NCI-H1930 (cell line): ENCODE results near the gene BDKRB1.

ENCODE experiments used
- DNase-seq, 2 experiments: peaks; one replicate each; lab custom pipeline; 2025; lab: John Stamatoyannopoulos, UW

The BDKRB1 gene

DNA sequence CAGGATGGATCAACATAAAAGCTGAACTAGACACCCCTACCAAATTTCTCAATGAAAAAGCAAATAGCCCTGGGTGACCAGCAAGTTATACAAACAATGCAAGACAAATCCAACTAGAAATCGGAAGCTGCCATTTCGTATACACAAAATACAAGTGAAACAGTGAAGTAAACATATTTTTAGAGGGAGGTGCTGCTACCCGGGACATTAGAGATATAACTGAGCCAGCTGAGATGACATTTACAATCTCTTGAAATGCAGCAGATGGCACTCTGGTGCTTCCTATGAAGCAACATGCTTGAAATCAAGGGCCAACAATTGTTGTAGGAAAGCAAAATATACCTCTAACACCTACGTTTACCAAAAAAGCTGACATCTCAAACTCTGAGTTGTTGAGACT, 25.5 kb downstream of the BDKRB1 start:
- no peak for DNase-seq

DNA sequence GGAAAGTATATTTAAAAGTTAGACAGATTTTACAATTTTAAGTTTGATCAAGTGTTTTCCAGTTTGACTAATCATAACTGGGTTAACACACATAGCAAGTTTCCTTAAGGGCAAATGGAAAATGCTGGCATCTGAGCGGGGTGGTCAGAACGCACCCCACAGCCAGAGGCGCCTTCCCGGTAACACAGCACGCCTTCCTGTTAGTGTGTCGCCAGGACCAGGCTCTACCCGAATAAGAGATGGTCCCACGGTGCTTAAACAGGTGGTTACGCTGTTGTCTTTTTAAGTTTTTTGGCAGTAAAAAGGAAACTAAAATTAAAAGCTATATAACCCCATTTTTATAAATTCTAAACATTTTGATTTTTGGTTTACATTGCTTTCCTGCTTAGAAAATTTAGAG, 28.0 kb downstream of the BDKRB1 start:
- no peak for DNase-seq

DNA sequence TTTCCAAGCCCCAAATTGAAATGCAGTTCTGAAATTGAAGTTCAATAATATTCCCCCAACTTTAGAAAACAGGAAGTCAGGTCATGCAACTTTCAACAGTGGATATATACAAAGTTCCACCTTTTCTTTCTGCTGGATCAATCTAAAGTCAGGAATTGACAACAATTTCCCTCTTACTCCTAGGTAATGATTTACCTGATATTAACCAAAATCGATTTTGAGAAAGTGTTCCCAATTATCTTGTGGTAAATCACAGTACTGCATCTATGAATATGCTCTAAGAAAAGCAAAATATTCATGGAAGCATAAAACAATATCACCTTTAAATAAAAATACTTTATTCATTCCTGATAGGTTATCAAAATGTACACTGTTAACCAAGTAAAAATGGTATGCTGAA, 28.4 kb downstream of the BDKRB1 start:
- DNase-seq = no peak

DNA sequence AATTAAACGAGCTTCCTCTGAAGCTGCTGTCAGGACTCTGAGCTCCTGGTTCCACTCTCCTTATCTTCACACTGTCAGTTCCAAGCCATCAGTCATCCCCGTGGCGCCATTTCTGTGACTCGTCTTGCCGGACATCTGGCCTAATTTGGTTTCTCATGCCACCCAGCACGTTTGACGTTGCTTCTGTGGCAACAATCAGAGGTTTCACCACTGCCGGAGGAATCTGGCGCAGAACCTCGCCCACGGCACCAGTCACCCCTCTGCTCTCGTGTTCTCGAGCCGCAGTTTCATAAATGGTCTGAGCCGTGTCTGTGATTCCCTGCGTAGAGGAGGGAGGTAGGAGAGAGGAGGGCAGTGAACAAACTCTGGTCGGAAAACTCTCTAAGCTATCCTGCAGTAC, 29.7 kb downstream of the BDKRB1 start:
- no peak for DNase-seq

DNA sequence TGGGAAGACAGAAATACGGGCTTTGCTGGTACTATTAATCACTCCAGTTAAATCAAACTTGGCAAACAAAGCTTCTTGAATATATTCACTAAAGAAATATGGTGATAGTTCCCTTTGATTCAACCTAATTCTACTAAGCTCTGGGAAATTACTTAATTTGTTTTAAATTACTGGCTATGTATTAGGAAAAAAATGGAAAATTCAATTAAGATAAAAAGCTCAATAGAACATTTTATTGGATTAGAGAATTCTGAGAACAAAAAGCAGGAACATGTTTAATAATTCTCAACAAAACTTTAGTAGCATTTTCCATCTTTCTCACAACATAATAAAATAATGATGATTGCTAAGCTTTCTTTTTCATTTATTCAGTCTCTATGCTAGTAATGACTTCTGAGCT, 30.2 kb downstream of the BDKRB1 start:
- DNase-seq = no peak

DNA sequence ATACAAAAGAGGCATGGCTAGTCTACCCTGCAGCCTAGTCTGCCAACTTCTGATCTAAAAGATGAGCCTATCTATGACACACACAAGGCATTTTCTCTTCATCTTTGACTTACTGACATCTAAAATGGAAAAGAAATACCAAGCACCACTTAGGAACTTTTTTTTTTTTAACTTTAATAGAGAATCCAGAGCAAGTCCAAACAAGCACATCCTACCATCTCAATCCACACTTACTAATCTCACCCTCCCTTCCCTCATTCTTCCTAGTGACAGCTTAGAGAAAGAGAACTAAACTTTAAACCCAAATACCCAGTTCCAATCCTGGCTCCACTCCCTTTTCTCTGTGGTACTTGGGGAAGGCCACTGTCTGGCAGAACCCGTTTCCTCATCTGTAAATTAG, 31.8 kb downstream of the BDKRB1 start:
- no peak for DNase-seq

DNA sequence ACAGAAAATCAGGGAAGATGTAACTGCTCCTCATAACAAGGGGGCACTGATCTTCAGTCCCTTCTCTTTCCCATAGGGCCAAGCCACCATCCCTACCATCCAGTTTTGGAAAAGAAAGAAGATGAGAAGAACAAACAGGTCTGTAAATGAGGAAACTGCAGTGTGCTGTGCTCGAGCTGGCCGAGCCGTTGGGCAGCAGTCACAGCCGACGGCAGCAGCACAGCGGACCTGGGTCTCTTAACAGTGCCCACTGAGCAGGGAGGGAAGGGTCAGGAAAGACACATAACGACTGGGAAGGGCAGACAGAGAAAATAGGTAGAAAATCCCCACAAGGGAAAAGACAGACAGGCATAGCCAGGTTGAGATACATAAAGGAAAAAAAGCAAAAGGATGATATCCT, 38.2 kb downstream of the BDKRB1 start:
- no peak for DNase-seq

DNA sequence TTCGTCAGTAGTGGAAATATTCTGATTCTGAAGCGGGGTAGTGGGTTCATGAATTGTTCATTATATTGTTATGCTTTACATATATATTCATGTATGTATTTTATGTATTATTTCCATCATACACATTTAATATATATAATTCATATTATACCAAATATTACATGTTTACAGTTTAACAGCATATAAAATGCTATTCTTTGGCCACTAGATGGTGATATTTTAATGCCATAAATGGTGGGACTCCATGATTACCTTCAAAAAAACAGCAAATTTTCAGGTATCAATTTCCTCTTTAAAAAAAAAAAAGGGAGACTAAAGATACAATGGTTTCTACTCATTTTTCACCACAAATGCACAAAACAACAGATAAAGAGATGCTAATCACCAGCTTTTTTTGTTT, 41.0 kb downstream of the BDKRB1 start:
- DNase-seq = no peak

DNA sequence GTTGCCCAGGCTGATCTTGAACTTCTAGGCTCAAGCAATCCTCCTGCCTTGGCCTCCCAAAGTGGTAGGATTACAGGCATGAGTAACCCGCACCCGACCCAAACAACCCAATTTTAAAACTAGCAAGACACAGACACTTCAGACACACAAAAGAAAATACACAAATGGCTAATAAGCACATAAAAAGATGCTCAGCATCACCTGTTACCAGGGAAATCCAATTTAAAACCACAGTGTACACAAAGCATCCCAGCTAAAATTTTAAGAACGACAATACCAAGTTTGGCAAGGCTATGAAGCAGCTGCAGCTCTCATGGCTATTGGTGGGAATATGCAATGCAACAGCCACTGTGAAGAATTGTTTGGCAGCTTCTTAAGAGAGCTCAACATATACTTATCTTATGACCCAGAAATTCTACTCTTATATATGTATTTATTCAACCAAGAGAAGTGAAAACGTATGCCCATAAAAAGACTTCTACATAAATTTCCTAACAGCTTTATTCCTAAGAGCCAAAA, 42.0 kb downstream of the BDKRB1 start:
- no peak for DNase-seq

DNA sequence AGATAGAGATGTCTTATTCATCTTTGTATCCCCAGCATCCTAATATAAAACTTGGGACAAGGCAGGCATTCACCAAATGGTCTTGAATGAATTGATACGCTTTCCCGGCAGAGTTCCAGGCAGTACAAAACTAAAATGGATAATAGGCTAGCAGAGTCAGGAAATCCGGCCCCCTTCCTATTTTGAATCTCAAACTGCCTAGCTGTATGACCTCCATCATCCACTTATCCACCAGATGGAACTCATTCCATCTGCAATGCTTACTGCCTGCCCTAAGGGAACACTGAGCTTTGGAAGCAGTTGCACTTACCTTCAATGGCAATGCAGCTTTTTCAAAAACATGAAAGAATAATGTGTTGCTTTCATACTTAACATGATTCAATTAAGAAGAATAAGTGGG, 43.4 kb downstream of the BDKRB1 start:
- DNase-seq = no peak

DNA sequence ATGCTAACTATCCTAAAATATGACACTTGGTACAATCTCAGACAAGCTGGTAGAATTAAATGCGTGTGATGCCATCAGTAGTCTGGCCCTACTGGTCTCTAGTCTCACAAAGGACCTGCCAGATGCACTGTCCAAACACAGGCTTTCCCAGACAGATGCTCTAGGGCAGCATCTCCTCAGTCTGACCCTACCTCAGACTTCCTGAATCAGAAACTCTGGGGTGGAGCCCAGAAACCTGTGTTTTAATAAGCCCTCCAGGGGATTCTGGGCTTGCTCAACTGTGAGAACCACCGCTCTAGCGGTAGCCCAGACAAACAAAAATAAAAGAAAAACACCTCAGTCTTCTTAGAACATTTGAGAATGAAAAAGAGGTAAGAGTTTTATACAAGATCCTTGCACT, 48.0 kb downstream of the BDKRB1 start:
- DNase-seq = no peak

DNA sequence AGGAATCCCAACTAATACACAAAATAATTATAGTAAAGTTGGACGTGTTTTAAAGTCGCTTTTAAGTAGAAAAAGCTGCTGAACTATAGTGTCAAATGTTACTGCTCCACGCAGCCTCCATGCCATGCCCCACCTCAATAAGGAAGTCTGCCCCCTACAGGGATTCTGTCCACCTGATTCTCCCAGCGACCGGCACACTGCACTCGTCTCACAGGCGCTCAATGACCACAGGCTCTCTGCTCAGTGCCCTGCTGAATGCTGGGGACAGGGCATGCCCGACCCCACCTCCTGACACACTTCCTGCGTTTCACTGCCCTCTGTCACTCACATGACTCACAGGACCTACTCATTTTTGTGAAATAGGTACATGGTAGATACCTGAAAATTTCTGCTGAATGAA, 48.9 kb downstream of the BDKRB1 start:
- DNase-seq = peak in 1 of 2 experiments; percentile 17

DNA sequence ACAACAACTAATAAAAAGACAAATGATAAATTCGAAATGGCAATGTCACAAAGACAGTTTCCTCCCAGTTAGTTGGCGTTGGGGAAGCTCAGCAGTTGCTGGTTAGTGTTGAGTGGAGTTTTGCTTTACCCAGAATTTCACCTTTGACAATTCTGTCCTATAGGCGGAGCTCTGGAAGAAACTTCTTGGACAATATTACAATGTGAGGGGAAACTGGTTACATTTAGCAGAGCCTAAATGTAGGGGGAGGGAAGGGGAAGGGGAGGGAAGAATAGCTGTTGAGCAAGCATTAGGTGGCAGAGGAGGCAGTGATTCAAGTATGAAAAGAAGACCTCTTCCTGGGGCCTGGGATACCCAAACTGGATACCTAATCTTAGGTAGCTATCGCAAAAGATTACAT, 51.4 kb downstream of the BDKRB1 start:
- DNase-seq = no peak

DNA sequence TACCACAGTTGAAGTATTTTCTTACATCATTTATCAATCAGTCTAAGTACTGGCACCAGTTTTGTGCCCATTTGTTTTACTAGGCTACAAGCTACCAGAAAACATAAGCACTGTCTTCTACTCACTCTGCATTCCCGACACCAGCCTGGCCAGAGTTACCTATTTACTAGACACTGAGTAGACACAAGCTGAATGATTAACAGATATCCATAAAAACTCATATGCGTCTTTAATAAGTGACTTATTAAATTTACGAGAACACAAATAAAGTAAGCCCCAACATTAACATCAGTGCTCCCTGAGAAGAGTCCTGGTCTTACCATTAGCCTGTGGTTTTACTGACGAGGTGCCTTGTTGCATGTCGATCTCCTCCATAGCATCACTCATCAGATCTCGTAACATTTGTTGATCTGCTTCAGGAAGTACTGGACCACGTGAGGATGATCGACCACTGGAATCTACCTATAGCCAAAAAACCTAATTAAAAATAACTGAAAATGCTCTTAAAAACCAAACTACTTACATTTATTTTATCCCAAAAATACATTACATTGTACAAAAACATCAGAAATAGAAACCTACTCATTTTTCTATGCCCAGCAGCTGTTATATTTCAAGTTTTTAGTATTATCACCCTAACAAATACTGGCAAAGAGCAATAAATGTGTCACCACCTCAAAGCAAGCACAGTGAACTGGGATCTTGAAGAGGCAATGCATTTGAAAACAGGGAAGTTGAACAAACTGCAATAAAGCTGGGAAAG, 53.3 kb downstream of the BDKRB1 start:
- DNase-seq = no peak

DNA sequence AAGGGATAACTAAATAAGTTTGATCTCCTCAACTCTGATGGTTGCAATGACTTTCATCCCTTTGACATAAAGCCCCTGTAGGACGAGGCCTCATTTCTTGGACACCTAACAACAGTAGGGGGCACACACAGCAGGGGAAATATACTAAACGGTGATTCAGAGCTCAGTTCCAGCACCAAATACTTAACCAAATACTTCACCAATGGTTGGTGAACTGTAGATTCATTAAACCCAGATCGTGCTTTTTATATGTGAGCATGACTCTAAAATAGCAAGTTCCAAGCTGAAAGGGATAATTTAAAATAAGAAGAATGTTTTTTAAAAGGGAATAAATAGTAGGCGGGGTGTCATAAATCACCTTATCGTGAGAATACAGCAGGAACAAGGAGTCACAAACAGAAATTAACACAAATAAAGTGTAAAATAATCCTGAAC, 53.9 kb downstream of the BDKRB1 start:
- no peak for DNase-seq

DNA sequence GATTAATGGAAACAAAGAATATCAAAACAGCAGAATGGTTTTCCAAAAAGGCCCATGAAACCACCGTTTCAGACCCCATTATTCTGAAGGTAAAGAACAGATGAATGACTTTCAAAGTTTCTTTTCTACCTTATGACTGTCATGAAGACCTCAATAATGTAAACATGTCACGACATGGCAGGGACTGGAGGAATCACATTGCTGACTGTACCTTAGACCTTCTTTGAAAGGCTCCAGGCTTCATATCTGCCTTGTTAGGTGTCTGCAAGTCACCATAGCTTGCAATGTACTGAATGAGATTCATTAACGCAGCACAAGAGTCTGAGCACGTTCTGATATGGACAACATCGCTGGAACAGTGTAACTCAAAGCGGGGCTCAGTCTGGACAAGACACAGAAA, 54.9 kb downstream of the BDKRB1 start:
- no peak for DNase-seq
